Measurements from ENCODE around the gene DGKZ.

- TF ChIP-seq CTCF (IDR thresholded peaks at IDR 0.05) (no peak), EZH2 (IDR thresholded peaks at IDR 0.05) (no peak), EZH2phosphoT487 (IDR thresholded peaks at IDR 0.05) (no peak)
Measured at GRCh38 chr11:46321757-46322156, 25.5 kb upstream of the DGKZ start.

Data from neural progenitor cell (in vitro differentiated cells).